ENCODE results near the gene SUMO3. TPM values are rescaled to one million over a fixed set of nuclear protein-coding genes. Genes with fewer than 3 reads are reported as not detected.

SUMO3 gene
- total RNA-seq, 1 donor from 2014 or later, result 66.0 TPM

GRCh38 chr21:44778094-44778493, 39.8 kb downstream of the SUMO3 start:
- H3K27me3 Mint-ChIP-seq, result no peaks in the 10 kb centered on the region
- peaks cover 6% of the 10 kb centered on the region for H3K4me1 Mint-ChIP-seq
- no peak for ATAC-seq (ENCODE audit: low read depth)
- H3K4me3 Mint-ChIP-seq, result no peak overlapping the region
- no peaks in the 10 kb centered on the region for H3K9me3 Mint-ChIP-seq
- no peak for TF ChIP-seq CTCF (IDR thresholded peaks at IDR 0.05)
- H3K36me3 Mint-ChIP-seq (ENCODE audit: low read depth), result peaks cover 73% of the 10 kb centered on the region
- CTCF ChIA-PET, result no interaction called here
- intact Hi-C loops (cut with micrococcal nuclease), result no loop called here
- no peak for DNase-seq
- POLR2A ChIA-PET, result no interaction called here
- H3K27ac Mint-ChIP-seq, result no peak overlapping the region

- H3K27ac Mint-ChIP-seq, result no peak overlapping the region
- no peaks in the 10 kb centered on the region for H3K9me3 Mint-ChIP-seq
- H3K27me3 Mint-ChIP-seq, result no peaks in the 10 kb centered on the region
- DNase-seq (no peak), ATAC-seq (ENCODE audit: low read depth) (no peak)
- CTCF ChIA-PET, result interaction anchor here (1.0 kb wide), 1 partner anchor 19 kb away, joined by 3 read pairs; no protein-coding TSS in a partner anchor
- intact Hi-C loops (cut with micrococcal nuclease), result no loop called here
- H3K4me3 Mint-ChIP-seq, result no peak overlapping the region
- H3K36me3 Mint-ChIP-seq (ENCODE audit: low read depth), result peaks cover 82% of the 10 kb centered on the region
- POLR2A ChIA-PET, result no interaction called here
- no peaks in the 10 kb centered on the region for H3K4me1 Mint-ChIP-seq
- TF ChIP-seq CTCF (IDR thresholded peaks at IDR 0.05), result no peak
These were observed 42.9 kb downstream of the SUMO3 start for GRCh38 chr21:44774972-44775371.

GRCh38 chr21:44773291-44773932, 44.5 kb downstream of the SUMO3 start:
- H3K9me3 Mint-ChIP-seq, result no peaks in the 10 kb centered on the region
- no peak overlapping the region for H3K27ac Mint-ChIP-seq
- intact Hi-C loops (cut with micrococcal nuclease), result no loop called here
- ATAC-seq (ENCODE audit: low read depth) (no peak), DNase-seq (no peak)
- H3K27me3 Mint-ChIP-seq, result no peaks in the 10 kb centered on the region
- no peaks in the 10 kb centered on the region for H3K4me1 Mint-ChIP-seq
- no peak for TF ChIP-seq CTCF (IDR thresholded peaks at IDR 0.05)
- POLR2A ChIA-PET, result no interaction called here
- CTCF ChIA-PET, result no interaction called here
- no peak overlapping the region for H3K4me3 Mint-ChIP-seq
- H3K36me3 Mint-ChIP-seq (ENCODE audit: low read depth), result peaks cover 86% of the 10 kb centered on the region

GRCh38 chr21:44771896-44772525, 45.9 kb downstream of the SUMO3 start:
- Mint-ChIP-seq H3K27ac (no peak overlapping the region), H3K4me1 (no peaks in the 10 kb centered on the region), H3K9me3 (no peaks in the 10 kb centered on the region), H3K27me3 (no peaks in the 10 kb centered on the region), H3K4me3 (no peak overlapping the region), H3K36me3 (ENCODE audit: low read depth) (peaks cover 78% of the 10 kb centered on the region)
- intact Hi-C loops (cut with micrococcal nuclease), result no loop called here
- DNase-seq (no peak), ATAC-seq (ENCODE audit: low read depth) (no peak)
- ChIA-PET CTCF (no interaction called here), POLR2A (no interaction called here)
- TF ChIP-seq CTCF (IDR thresholded peaks at IDR 0.05), result no peak

- CTCF ChIA-PET, result no interaction called here
- Mint-ChIP-seq H3K27ac (no peak overlapping the region), H3K4me3 (no peak overlapping the region), H3K4me1 (peaks cover 7% of the 10 kb centered on the region), H3K36me3 (ENCODE audit: low read depth) (peaks cover 47% of the 10 kb centered on the region), H3K9me3 (no peaks in the 10 kb centered on the region), H3K27me3 (no peaks in the 10 kb centered on the region)
- ATAC-seq (ENCODE audit: low read depth) (no peak), DNase-seq (no peak)
- TF ChIP-seq CTCF (IDR thresholded peaks at IDR 0.05), result no peak
- intact Hi-C loops (cut with micrococcal nuclease), result no loop called here
- POLR2A ChIA-PET, result no interaction called here
These were observed 49.7 kb downstream of the SUMO3 start for GRCh38 chr21:44767834-44768831.

All from activated B cell treated with CpG ODN at 0.5 μM for 24 hours (primary cell).